ENCODE measurements around the gene BAZ2A.

DNA sequence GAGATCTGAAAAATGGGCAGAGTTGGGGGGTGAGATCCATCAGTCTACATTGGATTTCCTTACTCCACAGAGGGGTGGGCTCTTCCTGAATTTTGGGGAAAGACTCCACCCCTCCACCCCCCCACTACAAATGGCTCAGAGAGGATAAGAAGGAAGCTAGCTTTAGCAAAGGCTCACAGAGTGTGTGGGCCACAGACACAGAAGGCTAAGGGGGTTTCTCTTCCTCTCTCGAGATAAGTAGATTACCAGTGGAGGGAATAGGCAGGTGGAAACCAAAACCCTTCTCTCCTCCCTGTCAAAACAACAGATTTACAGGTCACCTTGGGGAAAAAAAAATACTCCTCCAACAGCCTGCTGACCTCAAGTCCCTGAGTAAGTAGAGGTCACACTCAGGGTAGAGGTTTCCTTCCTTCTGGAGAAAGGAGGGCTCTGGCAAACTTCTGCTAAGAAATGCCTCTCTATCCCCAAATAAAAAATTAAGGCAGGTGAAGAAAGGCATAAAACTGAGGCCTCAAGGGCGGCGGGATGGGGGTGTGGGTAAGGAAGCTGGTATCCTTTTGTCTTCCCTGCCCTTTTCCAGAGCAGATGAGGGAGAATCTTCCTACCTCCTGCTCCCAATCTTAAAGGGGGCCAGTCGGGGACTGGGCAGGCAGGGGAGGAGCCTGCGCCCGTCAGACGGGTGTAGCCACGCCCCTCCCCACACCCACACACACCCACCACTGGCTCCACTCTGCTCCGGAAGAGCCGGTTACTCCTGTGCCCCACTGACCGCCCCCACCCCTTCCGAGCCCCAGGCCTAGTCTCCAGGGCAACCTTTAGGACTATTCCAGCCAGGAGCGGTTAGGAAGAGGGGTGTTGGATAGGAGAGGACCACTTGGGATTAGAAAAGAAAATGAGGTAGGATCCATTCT is 1.9 kb upstream of the BAZ2A start:
- TF ChIP-seq, protein P1, sequence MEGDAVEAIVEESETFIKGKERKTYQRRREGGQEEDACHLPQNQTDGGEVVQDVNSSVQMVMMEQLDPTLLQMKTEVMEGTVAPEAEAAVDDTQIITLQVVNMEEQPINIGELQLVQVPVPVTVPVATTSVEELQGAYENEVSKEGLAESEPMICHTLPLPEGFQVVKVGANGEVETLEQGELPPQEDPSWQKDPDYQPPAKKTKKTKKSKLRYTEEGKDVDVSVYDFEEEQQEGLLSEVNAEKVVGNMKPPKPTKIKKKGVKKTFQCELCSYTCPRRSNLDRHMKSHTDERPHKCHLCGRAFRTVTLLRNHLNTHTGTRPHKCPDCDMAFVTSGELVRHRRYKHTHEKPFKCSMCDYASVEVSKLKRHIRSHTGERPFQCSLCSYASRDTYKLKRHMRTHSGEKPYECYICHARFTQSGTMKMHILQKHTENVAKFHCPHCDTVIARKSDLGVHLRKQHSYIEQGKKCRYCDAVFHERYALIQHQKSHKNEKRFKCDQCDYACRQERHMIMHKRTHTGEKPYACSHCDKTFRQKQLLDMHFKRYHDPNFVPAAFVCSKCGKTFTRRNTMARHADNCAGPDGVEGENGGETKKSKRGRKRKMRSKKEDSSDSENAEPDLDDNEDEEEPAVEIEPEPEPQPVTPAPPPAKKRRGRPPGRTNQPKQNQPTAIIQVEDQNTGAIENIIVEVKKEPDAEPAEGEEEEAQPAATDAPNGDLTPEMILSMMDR (IDR thresholded peaks at IDR 0.05 in 2 of 3, conservative IDR thresholded peaks at IDR 0.05 in 1 of 3; ENCODE audit: borderline replicate concordance in 1 of 3, insufficient read depth in 1 of 3, low read depth in 2 of 3, low read length in 2 of 3), result no peak
- TF ChIP-seq EZH2phosphoT487 (IDR thresholded peaks at IDR 0.05; ENCODE audit: borderline replicate concordance) (no peak), POLR2AphosphoS5 (IDR thresholded peaks at IDR 0.05; ENCODE audit: low read depth, low read length) (0 out of 2 replicates have a peak, but pooled peaks have one; percentile 18)
- TF ChIP-seq, protein P2, sequence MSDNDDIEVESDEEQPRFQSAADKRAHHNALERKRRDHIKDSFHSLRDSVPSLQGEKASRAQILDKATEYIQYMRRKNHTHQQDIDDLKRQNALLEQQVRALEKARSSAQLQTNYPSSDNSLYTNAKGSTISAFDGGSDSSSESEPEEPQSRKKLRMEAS (IDR thresholded peaks at IDR 0.05), result no peak
